GM21737 (cell line): ENCODE measurements around the gene COX17.

Experiments
- ATAC-seq: cut with Tn5 transposase; IDR thresholded peaks from one replicate; pipeline ENCODE4 v1.9.1; 2021; ENCODE audit warnings: mild to moderate bottlenecking, moderate library complexity; ENCODE audit not compliant: unreplicated experiment

Gene COX17

GRCh38 chr3:119647171-119647570 is 30.0 kb downstream of the COX17 start:
- no peak for ATAC-seq

GRCh38 chr3:119645813-119646212 is 31.4 kb downstream of the COX17 start:
- no peak for ATAC-seq

- no peak for ATAC-seq
These were observed 32.7 kb downstream of the COX17 start for GRCh38 chr3:119644481-119644880.

DNA sequence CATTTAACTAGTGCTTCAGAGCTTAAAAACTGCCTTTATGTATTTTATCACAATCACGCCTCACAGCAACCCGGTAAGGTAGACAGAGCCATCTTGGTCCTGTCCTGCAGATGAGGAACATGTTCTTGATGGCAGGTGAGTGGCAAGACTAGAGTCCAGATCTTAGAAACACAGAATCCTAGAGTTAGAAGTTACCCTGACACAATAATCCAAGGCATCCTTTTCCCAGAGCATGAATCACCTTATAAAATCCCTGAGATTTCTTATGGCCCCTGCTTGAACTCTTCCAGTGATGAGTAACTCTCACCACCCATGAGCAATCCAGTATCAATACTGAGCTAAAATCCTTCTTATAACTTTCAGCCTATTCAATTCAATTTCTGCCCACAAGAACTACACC is 33.7 kb downstream of the COX17 start:
- no peak for ATAC-seq

DNA sequence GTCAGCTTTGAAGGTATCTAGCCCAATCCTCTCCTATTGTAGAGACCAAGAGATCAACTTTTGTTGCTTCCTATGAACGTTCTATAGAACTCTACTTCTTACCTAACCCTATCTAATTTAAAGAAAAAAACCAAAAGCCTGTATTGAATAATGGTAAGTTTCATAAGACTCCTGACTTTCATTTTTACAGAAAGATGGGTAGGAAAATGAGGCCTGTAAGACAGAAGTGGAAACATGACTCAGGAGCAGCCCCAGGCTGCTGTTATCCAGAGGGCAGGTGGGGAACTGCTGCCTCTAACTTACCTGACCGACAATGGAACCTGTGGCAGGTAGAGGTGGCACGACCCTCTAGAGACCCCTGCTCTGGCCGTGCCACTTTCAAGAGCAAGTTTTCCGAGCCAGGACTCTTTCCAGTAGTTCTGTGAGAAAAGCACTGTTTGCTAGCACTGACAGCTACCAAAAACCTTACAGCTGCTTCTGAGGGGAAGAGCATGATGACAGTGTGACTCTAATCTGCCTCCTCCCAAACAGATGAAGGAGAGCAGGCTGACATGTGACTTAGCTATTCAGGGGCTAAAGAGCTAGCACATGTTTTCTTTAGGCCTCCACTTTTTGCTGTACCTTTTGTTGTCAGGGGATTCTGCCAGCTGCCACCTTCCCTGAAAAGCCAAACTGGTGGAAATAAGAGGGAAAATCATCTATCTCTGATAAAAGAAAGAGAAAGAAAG is 34.3 kb downstream of the COX17 start:
- ATAC-seq: no peak

DNA sequence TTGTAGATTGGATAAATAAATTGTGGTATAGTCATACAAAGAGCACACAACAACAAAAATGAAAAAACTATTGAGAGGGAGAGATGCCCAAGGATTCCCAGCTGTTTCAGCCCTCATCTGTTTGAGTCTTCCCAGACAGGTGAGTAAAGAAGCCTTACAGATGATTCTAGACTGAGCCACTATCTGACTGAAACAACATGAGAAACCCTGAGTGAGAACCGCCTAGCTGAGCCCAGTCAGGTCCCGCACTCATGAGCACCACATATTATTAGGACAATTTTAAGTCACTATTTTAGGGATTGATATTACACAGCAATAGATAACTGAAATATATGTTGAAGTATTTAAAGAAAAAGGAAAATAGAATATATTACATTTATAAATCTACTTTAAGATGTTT is 35.8 kb downstream of the COX17 start:
- no peak for ATAC-seq

GRCh38 chr3:119639494-119640350 is 37.5 kb downstream of the COX17 start:
- no peak for ATAC-seq

DNA sequence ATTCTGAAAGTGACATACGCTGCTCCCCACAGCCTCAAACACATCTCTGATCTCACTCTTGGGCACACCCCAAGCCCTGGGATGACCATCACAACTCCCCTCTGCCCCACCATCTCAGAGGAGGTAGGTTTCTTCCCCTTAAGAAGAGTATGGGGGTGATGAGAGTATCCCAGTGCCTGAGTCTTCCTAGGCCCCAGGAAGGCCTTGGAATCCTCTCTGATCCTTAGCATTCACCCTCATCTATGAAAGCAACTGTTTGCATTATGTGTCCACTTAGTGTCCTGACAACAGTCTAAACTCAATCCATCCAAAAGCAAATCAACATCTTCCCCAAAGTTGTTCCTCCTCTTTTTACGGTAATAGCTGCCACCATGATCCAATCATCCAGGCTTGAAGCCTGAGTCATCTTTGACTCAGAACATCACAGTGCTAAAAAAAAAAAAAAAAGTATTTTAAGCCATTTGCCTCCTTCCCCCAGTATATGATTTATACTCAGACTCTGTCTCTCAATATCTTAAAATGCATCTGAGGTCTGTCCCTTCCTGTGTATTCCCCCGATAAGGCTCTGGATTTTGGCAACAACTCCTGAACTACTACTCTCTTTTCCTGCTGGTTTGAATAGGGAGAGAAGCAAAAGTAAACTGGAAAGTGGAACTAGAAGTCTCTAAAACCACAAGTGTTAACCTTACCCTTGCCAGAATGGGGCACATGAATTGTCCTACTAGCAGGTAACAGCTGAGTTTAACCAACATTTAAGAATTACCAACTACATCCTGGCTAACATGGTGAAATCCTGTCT is 39.3 kb downstream of the COX17 start:
- peak; percentile 29 for ATAC-seq

- no peak for ATAC-seq
These were observed 40.2 kb downstream of the COX17 start for GRCh38 chr3:119636891-119637611.

DNA sequence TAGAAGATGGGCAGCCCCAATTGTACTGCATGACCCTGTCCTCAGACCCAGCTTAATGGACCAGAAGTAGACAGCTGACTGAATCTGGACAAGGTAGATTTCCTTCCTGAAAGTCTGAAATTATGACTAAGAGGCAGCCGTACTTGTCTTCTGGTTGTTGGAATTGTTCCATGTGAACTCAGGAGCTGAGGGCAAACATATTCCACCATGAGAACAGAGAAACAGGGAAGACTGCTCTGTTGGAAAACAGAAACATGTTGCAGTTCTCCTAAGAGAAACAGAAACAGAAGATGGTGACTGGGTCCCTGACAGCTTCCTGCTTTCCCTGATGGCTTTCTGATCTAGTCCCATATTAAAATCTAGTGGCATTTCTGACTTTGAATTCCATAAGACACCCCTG is 41.0 kb downstream of the COX17 start:
- ATAC-seq: no peak

- no peak for ATAC-seq
These were observed 41.5 kb downstream of the COX17 start for GRCh38 chr3:119635719-119636118.

- no peak for ATAC-seq
These were observed 44.4 kb downstream of the COX17 start for GRCh38 chr3:119632829-119633228.

DNA sequence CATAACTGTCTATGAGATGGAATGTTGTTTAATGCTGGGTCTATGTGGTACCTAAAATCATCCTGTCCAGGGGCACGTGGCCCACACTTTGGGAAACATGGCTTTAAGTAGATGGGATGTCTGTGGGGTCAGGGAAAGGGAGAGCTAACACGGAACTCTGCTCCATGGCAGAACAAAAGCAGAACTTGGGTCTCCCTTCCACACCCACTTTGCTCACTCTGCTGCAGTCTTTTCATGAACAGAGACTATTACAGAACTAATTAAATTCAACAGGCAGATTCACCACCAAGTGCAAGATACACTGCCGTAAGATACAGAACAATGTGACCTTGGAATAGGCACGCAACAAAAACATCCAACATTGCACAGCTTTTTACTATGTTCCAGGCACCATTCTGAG is 45.0 kb downstream of the COX17 start:
- no peak for ATAC-seq

DNA sequence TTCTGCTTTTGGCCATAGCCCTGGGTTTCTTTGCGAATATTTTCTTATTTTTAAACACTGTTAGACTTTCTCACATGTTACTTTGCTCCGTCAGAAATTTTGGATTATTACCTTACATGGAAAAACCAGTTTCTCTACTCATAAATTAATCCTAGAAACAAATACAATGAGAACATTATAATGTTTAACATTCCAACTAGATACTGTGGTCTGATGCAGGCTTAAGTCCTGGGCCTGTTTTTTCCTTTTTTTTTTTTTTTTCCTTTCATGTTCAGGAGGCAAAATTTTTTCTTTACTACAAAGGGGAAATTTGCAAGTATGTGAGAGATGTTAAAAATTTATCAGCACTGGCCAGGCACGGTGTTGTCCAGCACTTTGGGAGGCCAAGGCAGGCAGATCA is 45.7 kb downstream of the COX17 start:
- ATAC-seq: no peak

DNA sequence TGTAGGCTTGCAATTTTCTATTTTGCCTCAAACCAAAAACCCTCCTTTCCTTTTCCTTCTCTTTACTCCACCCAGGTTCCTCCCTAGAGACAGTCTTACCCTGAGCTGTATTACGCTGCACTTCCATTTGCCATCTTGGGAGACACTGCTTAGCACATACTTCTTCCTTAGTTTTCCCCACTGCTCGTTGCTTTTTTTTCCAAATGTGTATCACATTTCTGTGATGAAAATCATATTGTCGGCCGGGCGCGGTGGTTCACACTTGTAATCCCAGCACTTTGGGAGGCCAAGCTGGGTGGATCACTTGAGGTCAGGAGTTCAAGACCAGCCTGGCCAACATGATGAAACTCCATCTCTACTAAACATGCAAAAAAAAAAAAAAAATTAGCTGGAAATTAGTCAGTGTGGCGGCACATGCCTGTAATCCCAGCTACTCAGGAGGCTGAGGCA is 46.3 kb downstream of the COX17 start:
- no peak for ATAC-seq

DNA sequence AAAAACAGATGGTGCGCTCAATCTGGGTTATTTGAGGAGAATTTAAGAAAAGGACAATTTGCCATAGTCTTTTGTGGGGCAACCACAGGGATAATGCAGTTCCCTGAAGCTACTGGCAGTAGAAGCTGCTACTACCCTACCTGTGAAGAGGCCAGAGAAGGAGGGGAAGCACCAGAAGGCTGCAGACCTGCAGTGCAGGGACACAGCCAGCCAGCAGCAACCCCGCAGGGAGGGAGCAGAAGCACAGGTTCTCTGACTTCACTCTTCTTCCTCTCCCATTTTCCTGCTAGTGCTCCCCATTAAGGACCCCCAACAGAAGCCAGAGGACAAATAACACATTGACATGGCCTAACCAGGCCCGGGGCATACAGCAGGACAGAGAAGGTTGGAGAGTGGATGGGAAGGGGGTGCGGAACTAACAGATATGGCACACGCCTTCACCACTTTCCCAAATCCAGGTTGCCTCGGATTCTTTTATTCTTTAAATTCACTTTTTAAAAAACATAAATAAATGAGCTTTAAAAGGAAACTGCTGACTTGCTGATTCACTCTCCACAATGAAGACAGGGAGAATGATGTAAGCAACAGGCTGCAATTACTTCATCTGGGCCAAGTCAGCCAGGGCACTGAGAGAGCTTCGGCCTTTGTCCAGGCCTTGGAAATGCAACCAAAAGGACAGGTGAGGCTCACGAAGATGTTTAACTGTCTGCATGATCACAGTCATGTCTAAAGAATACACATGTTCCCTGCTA is 46.9 kb downstream of the COX17 start:
- no peak for ATAC-seq

GRCh38 chr3:119628816-119629445 is 48.3 kb downstream of the COX17 start:
- ATAC-seq: peak; percentile 27

DNA sequence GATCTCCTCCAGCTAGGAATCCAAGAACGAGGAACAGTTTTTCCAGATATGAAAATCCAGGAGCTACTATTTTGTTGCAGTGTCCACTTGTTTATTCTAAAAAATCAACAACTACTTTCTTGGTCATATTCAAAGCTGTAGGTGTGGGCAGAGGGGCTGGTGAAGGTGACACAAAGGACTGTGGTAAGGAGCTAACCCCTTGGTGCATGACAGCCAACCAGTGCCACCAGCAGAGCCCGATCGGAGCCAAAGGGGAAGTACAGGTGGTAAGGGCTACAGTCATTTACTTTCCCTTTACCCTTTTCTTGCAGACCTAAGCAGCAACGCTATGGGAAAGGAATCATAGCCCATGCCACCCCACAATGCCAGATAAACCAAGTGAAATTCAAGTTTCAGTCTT is 48.8 kb downstream of the COX17 start:
- ATAC-seq: peak; percentile 62

DNA sequence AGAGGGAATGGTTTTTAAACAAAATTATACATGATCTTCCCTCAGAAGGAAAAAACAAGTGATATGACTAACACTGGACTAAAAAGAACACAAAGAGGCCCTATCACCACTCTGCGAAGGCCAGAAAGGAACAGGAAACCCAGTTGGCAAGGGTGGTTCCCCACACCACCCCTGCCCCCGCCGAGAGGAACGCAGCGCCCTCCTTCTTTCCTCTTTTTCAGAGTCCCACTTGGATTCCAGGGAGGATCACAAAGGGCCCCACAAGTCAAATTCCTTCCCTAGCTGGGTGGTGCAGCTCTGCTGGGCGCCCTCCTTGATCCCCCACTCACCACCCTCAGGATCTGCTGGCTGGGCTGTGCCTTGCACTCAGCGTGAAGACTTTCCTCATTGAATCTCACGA is 49.7 kb downstream of the COX17 start:
- ATAC-seq: no peak

DNA sequence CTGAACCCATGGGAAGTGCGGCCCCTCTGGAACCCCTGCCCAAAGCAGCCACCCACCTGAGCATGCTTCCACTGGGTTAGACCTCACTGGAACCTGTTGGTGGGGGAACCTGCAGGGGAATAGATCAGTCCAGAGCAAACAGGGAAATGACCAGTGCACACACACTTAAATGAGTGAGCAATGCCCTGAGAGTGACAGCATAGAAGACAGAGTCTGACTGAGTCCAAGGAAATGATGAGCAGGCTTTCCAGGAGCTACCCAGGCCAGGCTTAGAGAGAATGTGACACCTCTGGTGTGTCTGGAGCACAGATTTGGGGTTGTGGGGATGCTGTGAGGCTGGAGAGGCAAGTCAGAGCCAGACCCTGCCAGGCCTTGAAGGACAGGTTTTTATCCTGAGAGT is 51.0 kb downstream of the COX17 start:
- no peak for ATAC-seq
